H9 (cell line): ENCODE measurements around the gene DISP3. TPM values are rescaled to one million over a fixed set of nuclear protein-coding genes. Genes with fewer than 3 reads are reported as not detected.

Experiments
- DNase-seq: peaks from one replicate; pipeline ENCODE4 v3.0.0-alpha.2; 2017
- H2AFZ ChIP-seq: one replicate; pipeline ENCODE4 v1.6.1; 2013; ENCODE audit warnings: mild to moderate bottlenecking, low read length, control low read depth, moderate library complexity
- H2AK5ac ChIP-seq: 2 replicates; pipeline ENCODE4 v1.6.1; 2013; ENCODE audit warnings: low read length, control low read depth, mixed read lengths; ENCODE audit not compliant: insufficient read length
- H2BK120ac ChIP-seq: one replicate; pipeline ENCODE4 v1.6.1; 2013; ENCODE audit warnings: low read depth, mild to moderate bottlenecking, low read length, control low read depth, inconsistent platforms; ENCODE audit not compliant: poor library complexity, severe bottlenecking
- H2BK12ac ChIP-seq: 2 replicates; pipeline ENCODE4 v1.6.1; 2013; ENCODE audit warnings: low read length, control low read depth, mixed read lengths, low read depth; ENCODE audit not compliant: insufficient read length
- H2BK15ac ChIP-seq: 2 replicates; pipeline ENCODE4 v1.6.1; 2013; ENCODE audit warnings: low read depth, low read length, control low read depth
- H2BK20ac ChIP-seq: one replicate; pipeline ENCODE4 v1.6.1; 2013; ENCODE audit warnings: low read depth, mild to moderate bottlenecking, low read length, control low read depth, inconsistent platforms; ENCODE audit not compliant: poor library complexity, severe bottlenecking
- H2BK5ac ChIP-seq: 2 replicates; pipeline ENCODE4 v1.6.1; 2013; ENCODE audit warnings: low read length, control low read depth, mixed read lengths; ENCODE audit not compliant: insufficient read length
- H3K14ac ChIP-seq: 2 replicates; pipeline ENCODE4 v1.6.1; 2013; ENCODE audit warnings: low read length, control low read depth; ENCODE audit not compliant: insufficient read depth
- H3K18ac ChIP-seq: 2 replicates; pipeline ENCODE4 v1.6.1; 2013; ENCODE audit warnings: low read depth, mild to moderate bottlenecking, mixed read lengths, low read length, control low read depth; ENCODE audit not compliant: insufficient read length
- H3K23ac ChIP-seq: 2 replicates; pipeline ENCODE4 v1.6.1; 2013; ENCODE audit warnings: low read length, control low read depth, mixed read lengths, low read depth; ENCODE audit not compliant: insufficient read length
- H3K23me2 ChIP-seq: 2 replicates; pipeline ENCODE4 v1.6.1; 2013; ENCODE audit warnings: low read depth, mild to moderate bottlenecking, mixed read lengths, low read length, control low read depth; ENCODE audit not compliant: insufficient read length, poor library complexity, severe bottlenecking
- H3K27ac ChIP-seq: 2 replicates; pipeline ENCODE4 v1.5.1; 2013; ENCODE audit warnings: low read length, control low read depth, mixed read lengths, low read depth; ENCODE audit not compliant: insufficient read length
- H3K27me3 ChIP-seq: 2 replicates; pipeline ENCODE4 v1.6.1; 2013; ENCODE audit warnings: low read length, control low read depth, inconsistent platforms; ENCODE audit not compliant: insufficient read depth
- H3K4ac ChIP-seq: 2 replicates; pipeline ENCODE4 v1.6.1; 2013; ENCODE audit warnings: low read depth, mild to moderate bottlenecking, control low read depth, inconsistent platforms, low read length, moderate library complexity
- H3K4me1 ChIP-seq: 2 replicates; pipeline ENCODE4 v1.6.1; 2013; ENCODE audit warnings: low read length, control low read depth, inconsistent platforms; ENCODE audit not compliant: insufficient read depth
- H3K4me2 ChIP-seq: 2 replicates; pipeline ENCODE4 v1.6.1; 2013; ENCODE audit warnings: low read length, control low read depth, mixed read lengths; ENCODE audit not compliant: insufficient read length, insufficient read depth
- H3K56ac ChIP-seq: 2 replicates; pipeline ENCODE4 v1.6.1; 2013; ENCODE audit warnings: low read depth, mild to moderate bottlenecking, mixed read lengths, low read length, control low read depth; ENCODE audit not compliant: insufficient read length
- H3K79me1 ChIP-seq: 2 replicates; pipeline ENCODE4 v1.6.1; 2013; ENCODE audit warnings: low read depth, mild to moderate bottlenecking, moderate library complexity, low read length, control low read depth, inconsistent platforms; ENCODE audit not compliant: insufficient read depth, poor library complexity, severe bottlenecking
- H3K79me2 ChIP-seq: 2 replicates; pipeline ENCODE4 v1.6.1; 2013; ENCODE audit warnings: low read length, control low read depth, inconsistent platforms; ENCODE audit not compliant: insufficient read depth
- H3K9ac ChIP-seq: 2 replicates; pipeline ENCODE4 v1.6.1; 2013; ENCODE audit warnings: low read length, control low read depth, mixed read lengths; ENCODE audit not compliant: insufficient read length; ENCODE audit errors: extremely low read depth
- H3K9me3 ChIP-seq: one replicate; pipeline ENCODE4 v1.6.1; 2013; ENCODE audit warnings: low read depth, low read length, inconsistent platforms; ENCODE audit not compliant: control insufficient read depth
- H3T11ph ChIP-seq: one replicate; pipeline ENCODE4 v1.6.1; 2013; ENCODE audit warnings: mild to moderate bottlenecking, low read length, control low read depth, inconsistent platforms
- H4K20me1 ChIP-seq: one replicate; pipeline ENCODE4 v1.6.1; 2013; ENCODE audit not compliant: control insufficient read depth, insufficient read length, insufficient read depth
- H4K5ac ChIP-seq: 2 replicates; pipeline ENCODE4 v1.6.1; 2013; ENCODE audit warnings: low read depth, mild to moderate bottlenecking, mixed read lengths, low read length, control low read depth; ENCODE audit not compliant: insufficient read length
- H4K8ac ChIP-seq: replicated peaks from 2 replicates; pipeline ENCODE4 v1.6.1; 2013; ENCODE audit warnings: low read length, control low read depth, mixed read lengths, low read depth; ENCODE audit not compliant: insufficient read length
- H4K91ac ChIP-seq: 2 replicates; pipeline ENCODE4 v1.6.1; 2013; ENCODE audit warnings: low read depth, mild to moderate bottlenecking, moderate library complexity, mixed read lengths, low read length, control low read depth; ENCODE audit not compliant: insufficient read length
- H3K27ac Mint-ChIP-seq, 3 experiments: 2 replicates in 2 of 3; 3 replicates in 1 of 3; pipeline ENCODE4 v1.8.0; 2020 to 2021; ENCODE audit warnings: mixed read lengths in 3 of 3, mild to moderate bottlenecking in 1 of 3, moderate library complexity in 1 of 3
- H3K27me3 Mint-ChIP-seq: 2 replicates; pipeline ENCODE4 v1.8.0; 2021; ENCODE audit warnings: low read depth, mild to moderate bottlenecking, moderate library complexity, mixed read lengths
- H3K36me3 Mint-ChIP-seq, 3 experiments: 2 replicates in 2 of 3; 3 replicates in 1 of 3; pipeline ENCODE4 v1.8.0; 2020 to 2021; ENCODE audit warnings: low read depth in 3 of 3, mixed read lengths in 3 of 3; ENCODE audit not compliant: insufficient read depth in 1 of 3
- H3K4me1 Mint-ChIP-seq, 2 experiments: 2 replicates each; pipeline ENCODE4 v1.8.0; 2020; ENCODE audit warnings: mixed read lengths in 2 of 2
- H3K4me3 Mint-ChIP-seq, 2 experiments: 2 replicates in 1 of 2; 3 replicates in 1 of 2; pipeline ENCODE4 v1.8.0; 2020 to 2021; ENCODE audit warnings: mild to moderate bottlenecking in 2 of 2, mixed read lengths in 2 of 2, moderate library complexity in 1 of 2
- H3K9me3 Mint-ChIP-seq, 2 experiments: 2 replicates in 1 of 2; 3 replicates in 1 of 2; pipeline ENCODE4 v1.8.0; 2020; ENCODE audit warnings: mild to moderate bottlenecking in 2 of 2, mixed read lengths in 2 of 2, moderate library complexity in 1 of 2
- total RNA-seq: library from RNA; stranded (reverse); gene quantifications from 2 replicates; pipeline ENCODE4 v1.2.1, GENCODE V29; 2021
- TF ChIP-seq, protein P1 (sequence below): fragments of 200-600 bp; sonication (generic); conservative IDR thresholded peaks from 3 replicates; pipeline ENCODE4 v1.8.0; 2021; ENCODE audit warnings: antibody characterized with exemption, mild to moderate bottlenecking

Gene DISP3
- total RNA-seq, 1 experiment from 2014 or later = 3.5 TPM

DNA sequence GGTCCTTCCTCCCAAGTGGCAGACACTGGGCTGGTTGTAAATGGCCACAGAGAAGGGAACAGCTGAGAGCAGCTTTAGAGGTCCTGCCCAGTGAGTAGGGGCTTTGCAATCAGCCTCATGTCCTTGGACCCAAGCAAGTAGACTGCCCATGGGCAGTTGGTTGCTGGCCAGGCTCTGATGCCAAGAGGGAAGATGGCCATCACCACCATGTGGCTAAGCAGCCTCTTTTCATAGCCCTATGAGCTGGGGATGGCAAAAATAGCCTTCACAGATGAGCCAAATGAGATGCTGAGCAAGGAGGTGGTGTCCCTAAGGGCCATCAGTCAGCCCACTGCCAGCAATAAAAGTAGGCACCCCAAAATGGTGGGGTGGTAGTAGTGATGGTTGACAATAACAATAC is 3.2 kb downstream of the DISP3 start:
- Histone ChIP-seq H4K5ac (no peak overlapping the region), H2BK120ac (no peak overlapping the region), H2BK20ac (no peak overlapping the region), H3K27ac (no peak overlapping the region), H4K91ac (no peak overlapping the region), H3K4me1 (no peaks in the 10 kb centered on the region), H2BK15ac (no peak overlapping the region), H3K79me1 (no peaks in the 10 kb centered on the region), H3K4me2 (no peak overlapping the region), H3K9me3 (no peaks in the 10 kb centered on the region), H3K23me2 (peaks cover 2% of the 10 kb centered on the region), H4K20me1 (no peaks in the 10 kb centered on the region), H3K4ac (no peak overlapping the region), H3K23ac (no peak overlapping the region), H2AFZ (no peak overlapping the region), H2BK5ac (no peak overlapping the region), H2BK12ac (no peak overlapping the region), H2AK5ac (no peak overlapping the region), H3K18ac (no peak overlapping the region), H3K14ac (no peak overlapping the region), H4K8ac (no peak overlapping the region), H3T11ph (no peak overlapping the region), H3K9ac (no peak overlapping the region), H3K79me2 (no peaks in the 10 kb centered on the region), H3K27me3 (peaks cover 8% of the 10 kb centered on the region; the same call in 1 of the 2 replicates), H3K56ac (no peak overlapping the region)
- no peaks in the 10 kb centered on the region; a peak in 1 of 7 replicates for H3K36me3 Mint-ChIP-seq
- peaks cover 48% of the 10 kb centered on the region for H3K27me3 Mint-ChIP-seq
- peaks cover 0 to 3% of the 10 kb centered on the region in 2 experiments; a peak in 1 of 5 replicates for H3K9me3 Mint-ChIP-seq
- no peak overlapping the region for H3K27ac Mint-ChIP-seq
- no peak for DNase-seq
- TF ChIP-seq, protein P1, sequence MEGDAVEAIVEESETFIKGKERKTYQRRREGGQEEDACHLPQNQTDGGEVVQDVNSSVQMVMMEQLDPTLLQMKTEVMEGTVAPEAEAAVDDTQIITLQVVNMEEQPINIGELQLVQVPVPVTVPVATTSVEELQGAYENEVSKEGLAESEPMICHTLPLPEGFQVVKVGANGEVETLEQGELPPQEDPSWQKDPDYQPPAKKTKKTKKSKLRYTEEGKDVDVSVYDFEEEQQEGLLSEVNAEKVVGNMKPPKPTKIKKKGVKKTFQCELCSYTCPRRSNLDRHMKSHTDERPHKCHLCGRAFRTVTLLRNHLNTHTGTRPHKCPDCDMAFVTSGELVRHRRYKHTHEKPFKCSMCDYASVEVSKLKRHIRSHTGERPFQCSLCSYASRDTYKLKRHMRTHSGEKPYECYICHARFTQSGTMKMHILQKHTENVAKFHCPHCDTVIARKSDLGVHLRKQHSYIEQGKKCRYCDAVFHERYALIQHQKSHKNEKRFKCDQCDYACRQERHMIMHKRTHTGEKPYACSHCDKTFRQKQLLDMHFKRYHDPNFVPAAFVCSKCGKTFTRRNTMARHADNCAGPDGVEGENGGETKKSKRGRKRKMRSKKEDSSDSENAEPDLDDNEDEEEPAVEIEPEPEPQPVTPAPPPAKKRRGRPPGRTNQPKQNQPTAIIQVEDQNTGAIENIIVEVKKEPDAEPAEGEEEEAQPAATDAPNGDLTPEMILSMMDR = no peak
- no peak overlapping the region for H3K4me3 Mint-ChIP-seq
- H3K4me1 Mint-ChIP-seq = peaks cover 23 to 30% of the 10 kb centered on the region in 2 experiments
